Esophagus mucosa (tissue), 1 donor: ENCODE measurements around the gene KDM4C. TPM values are rescaled to one million over a fixed set of nuclear protein-coding genes. Genes with fewer than 3 reads are reported as not detected.

Experiments
- ATAC-seq: fragments of 200-7000 bp; cut with Tn5 transposase; one replicate; pipeline ENCODE4 v1.9.1; 2020
- total RNA-seq: library from RNA; stranded (reverse); gene quantifications from one replicate; pipeline ENCODE4 v1.2.4, GENCODE V29; 2023
- donor health status: DM: yes; HTN: yes; CAD: no.

Gene KDM4C
- total RNA-seq, 1 donor from 2014 or later = 19.2 TPM

DNA sequence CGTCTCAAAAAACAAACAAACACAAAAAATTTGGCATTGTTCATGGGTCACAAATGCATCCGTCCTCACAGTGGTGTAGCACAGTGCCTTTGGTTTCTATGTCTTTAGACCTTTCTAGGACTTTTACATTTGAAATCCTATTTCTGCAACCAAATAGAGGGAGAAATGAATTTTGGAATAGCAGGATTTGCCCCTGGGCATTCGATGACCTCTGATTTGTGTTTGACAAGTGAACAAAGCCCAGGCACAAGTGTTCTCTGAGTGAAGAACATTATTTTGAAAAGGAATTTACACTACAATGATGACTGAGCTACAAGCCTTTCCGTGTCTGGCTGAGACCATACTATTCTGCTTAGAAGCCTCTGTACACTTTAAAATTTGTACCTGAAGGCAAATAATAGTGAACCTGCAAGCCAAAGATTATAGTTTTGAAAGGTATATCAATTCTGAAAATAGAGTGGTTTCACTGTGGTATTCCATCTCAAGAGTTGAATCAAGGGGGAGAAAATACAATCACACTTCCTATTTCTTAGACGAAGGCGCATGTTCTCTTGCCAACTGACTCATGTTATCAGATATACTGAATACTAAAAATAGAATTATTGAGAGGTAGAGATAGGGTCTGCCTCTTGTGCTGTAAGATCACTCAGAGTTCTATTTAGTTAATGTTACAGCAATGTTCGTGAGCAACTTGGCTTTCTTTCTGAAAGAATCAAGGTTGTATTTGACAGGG, 297.6 kb downstream of the KDM4C start:
- ATAC-seq = no peak

DNA sequence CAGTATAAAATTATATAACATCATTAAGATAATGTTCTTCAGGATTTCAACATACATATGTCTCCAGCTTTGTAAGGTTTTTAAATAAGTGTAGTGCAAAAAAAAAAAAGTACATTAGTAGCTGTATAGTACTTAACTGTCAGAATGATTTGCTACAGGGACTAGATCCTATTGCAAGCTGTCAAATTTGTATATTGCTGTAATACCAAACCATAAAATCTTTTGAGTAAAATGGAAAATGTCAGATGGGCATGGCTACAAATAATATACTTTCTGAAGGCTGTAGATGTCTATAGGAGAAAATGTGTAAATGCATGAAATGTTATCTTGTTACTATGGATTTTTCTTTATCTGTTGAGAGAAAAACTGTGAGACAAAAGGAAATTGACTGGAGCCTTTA, 298.5 kb downstream of the KDM4C start:
- ATAC-seq = no peak

DNA sequence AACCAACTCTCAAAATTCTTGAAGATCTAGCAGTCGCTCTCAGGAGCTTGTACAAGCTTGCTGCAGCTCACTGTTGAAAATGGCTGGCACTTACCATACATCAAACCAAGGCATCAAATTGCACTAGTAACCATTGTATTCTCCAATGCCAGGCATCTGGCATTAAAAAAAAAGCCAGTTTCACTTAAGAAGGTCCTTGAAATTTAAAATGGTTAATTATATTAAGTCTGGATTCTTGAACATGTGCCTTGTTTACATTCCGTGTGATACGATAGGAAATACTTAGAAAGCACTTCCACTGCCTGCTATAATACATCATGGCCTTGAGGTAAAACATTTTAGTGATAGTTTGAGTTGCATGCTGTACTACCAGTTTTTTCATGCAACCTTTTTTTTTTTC, 300.7 kb downstream of the KDM4C start:
- ATAC-seq = no peak

DNA sequence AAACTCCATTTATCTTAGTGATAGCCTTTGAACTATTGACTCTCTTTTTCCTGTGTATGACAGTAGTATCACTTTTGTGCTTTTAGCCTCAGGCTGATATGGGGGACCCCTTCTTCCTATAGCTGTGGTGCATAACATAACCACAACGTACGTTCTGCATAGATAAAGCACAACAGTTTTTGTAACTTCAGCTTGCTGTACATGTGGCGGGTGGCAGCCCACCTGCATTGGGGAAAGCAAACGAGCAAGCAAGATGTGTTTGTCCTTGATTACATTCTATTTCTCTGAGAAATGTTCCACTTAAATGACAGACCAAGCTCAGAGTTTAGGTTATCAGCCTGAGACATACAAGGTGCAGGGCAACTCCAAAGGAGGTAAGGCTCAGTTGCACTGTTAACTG, 309.4 kb downstream of the KDM4C start:
- no peak for ATAC-seq

DNA sequence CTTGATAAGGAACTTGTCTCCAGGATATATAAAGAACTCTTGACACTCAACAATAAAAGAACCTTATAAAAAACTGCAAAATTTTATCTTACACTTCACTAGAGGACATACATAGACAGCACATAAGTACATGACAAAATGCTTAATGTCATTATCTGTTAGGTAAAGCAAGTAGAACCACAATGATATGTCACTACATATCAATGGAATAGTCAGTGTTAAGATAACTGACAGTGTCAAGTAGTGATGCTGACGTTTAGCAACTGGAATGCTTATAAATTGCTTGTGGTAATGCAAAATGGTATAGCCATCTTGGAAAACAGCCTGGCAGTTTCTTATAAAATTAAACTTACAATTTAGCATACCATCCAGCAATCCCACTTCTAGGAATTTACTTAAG, 314.1 kb downstream of the KDM4C start:
- ATAC-seq = no peak

DNA sequence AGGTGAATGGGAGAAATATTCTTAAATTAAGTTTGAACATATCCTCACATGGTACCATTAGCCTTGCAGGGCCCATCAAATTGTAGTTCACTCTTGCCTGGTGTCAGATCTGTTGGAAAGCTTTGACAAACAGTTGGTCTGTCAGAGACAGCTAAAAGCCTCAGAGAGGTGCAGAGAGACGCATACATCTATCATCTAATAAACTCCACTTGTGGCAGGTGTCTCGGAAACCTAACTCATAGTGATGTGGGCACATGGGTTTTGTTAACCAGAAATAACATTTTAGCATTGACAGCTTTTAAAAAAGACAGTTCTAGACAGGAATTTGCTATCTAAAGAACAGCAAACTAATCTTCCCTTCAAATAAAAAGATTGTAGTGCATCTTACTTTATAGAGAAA, 315.9 kb downstream of the KDM4C start:
- no peak for ATAC-seq

DNA sequence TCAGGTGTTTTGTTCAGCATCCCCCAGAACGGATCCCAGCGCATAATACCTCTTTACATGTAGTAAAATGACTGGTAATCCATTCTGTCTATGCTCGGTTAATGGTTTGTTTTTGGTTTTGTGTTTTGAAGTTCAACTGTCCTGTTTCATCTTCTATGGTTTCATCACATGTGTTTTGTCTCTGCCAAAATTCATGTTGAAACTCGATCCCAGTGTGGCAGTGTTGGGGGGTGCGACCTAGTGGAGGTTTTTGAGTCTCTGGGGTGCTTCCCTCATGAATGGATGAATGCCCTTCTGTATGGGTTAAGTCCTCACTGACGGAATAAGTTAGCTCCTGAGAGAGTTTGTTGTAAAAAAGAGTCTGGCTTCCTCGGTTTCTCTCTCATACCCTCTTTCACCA, 317.4 kb downstream of the KDM4C start:
- no peak for ATAC-seq

DNA sequence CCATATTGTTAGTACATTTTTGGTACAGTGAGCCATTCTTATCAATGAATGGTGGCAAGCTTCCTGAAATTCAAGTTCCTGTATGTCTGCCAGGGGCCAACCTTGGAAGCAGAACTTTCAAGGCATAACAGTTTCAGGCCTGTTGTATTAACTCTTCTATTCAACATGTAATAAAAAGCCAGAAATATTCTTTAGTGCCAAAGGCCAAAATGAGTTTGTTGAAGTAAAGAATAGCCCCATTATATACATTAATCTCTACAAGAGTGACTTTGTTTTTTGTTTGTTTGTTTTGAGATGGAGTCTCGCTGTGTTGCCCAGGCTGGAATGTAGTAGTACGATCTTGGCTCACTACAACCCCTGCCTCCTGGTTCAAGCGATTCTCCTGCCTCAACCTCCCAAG, 321.3 kb downstream of the KDM4C start:
- ATAC-seq = no peak

DNA sequence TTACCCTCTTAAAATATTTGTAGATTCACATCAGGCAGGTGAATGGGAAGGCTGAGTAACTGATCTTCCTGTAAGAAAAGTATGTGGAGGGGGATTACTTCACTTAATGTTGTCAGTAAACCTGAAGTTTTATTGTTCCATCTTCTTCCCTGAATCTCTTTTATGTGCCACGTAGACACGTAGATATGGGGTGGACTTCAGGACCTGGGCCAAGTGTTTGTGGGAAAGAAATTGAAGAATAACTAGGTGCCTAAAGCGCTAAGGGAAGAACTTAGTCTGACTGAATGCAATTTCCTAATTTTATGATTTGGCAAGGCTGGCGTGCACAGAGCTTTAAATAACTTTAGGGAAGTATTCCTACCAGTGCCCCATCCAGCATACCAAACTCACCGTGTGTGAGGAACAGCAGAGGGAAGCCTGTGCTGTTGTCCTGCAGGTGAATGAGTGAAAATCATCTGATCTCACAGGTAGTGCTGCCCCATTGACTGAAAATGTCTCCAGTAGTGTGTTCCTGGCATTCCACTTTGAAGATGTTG, 323.4 kb downstream of the KDM4C start:
- no peak for ATAC-seq

DNA sequence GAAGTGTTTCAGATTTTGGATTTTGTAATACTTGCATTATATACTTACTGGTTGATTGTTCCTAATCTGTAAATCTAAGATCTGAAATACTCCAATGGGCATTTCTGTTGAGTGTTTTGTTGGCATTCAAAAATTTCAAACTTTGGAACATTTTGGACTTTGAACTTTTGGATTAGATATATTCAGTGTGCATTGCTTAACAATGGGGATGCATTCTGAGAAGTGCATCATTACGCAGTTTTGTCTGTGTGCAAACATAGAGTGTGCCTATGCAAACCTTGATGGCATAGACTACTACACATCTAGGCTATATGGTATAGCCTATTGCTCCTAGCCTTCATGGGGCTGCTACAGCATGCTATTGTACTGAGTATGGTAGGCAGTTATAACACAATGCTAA, 325.4 kb downstream of the KDM4C start:
- ATAC-seq = no peak

DNA sequence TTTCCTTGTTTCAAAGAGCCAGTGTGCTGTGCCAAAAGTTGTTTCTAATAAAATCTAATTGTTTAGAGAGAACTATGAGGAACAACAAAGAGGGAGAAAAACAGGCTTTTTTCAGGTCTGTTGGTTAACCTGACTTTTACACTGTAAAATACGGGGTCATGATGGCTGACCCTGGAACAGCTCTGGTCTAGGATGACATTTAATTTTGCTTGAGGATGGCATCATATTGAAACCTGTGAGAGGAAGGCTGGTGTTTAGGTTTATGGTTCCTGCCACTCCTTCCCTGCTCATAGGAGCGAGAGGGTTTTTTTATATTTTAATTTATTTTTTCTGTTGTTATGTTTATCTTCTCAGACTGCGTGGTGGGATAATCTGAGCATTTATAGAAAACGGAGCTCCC, 327.6 kb downstream of the KDM4C start:
- no peak for ATAC-seq

DNA sequence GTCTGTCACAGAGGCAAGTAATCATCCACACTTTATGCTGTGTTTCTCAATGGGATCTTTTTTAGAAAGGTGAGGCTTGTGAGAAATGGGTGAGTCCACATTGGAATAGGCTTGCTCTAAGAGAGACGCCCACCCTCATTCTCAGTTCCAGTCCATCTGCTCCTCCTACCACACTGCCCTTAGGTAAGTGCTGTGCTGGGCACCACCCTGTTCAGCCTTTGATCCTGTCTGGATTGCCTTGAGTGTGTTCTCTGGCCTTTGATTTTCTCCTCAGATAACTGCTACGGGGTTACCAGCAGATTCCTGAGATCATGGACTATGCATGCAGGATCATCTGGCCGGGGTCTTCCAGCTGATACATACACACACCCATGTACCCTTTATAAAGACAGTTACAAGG, 328.6 kb downstream of the KDM4C start:
- ATAC-seq = no peak

DNA sequence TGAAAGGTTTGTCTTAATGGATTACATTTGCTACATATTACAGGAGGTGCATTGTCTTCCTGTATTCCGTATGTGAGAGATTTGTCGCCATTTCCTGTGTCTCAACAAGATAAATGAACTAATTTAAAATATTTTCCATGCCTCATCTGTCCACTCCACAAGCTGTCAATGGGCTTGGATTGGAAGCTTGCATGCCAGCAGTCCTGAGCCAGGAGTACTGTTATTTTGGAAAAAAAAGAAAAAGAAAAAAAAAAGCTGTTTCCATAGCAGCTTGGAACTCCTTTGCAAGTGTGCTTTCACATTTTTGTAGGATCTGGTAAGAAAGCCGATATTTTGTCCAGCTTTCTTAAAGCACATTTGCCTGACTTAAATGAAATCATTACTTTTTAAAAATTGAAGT, 330.8 kb downstream of the KDM4C start:
- ATAC-seq = no peak

DNA sequence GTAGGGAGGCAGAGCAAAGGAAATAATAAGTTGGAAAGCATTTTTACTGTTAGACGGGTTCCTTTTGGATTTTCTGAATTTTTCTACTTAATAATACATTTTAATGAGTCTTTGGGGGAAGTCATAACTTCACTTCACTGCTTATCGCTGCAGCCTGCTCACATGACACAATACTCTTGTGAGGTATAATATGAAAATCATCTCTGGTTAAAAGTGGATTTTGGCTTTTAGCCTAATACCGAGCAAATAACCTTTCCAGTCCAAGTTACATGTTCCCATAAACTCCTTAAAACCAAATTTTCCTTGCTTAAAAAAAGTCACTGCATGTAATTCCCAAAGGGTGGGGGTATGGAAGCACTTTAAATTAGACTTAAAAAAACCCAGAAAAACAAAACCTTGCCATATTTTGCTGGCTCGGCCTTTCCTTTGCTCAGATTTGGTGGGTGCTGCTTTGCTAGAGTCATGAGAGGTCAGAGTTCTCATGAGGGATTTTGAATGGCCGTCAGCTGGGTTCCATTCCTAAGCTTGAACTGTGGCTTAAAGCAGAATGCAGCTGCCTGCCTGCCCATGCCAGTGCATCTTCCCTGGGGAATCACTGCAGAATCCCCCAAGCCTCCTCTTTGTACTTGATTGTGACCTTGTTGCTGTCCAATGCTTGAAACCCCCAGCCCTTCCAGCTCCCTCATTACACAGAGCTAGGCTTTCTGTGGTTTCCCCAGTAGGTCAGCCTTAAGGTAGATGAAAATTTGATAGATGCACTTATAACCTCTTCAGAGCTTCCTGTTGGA, 331.8 kb downstream of the KDM4C start:
- no peak for ATAC-seq

DNA sequence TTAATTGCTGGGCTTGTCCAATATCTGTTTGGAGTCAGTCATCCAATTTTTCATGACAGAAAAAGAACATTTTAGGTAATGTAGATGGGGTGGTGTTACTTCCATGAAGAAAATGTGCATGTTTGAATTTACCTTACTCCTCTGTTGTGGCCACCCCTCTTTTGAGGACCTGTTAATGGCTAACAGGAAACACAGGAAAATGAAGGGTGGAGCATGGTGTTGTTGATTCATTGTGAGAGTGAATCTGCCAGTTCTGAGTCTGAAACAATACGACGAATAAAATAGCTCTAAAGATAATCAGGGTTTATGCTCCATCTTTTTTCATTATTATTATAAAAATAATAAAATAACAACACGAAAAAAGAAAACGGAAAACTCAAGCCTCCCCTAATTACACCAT, 335.3 kb downstream of the KDM4C start:
- ATAC-seq = no peak

DNA sequence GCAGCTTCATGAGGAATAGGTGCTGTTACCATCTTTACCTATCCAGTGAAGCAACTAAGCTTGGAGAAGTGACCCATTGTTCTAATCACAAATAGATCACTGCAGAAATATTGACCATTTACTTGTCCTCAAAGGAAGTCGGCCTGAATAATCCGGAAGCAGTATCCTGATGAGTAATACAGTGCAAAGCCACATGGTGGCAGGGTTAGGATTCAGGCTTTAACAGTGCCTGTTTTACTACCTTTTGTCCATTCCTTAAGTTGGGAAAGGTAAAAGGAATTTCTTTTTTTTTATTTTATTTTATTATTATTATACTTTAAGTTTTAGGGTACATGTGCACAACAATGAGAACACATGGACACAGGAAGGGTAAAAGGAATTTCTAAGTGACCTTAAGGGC, 336.3 kb downstream of the KDM4C start:
- ATAC-seq = peak; percentile 45

DNA sequence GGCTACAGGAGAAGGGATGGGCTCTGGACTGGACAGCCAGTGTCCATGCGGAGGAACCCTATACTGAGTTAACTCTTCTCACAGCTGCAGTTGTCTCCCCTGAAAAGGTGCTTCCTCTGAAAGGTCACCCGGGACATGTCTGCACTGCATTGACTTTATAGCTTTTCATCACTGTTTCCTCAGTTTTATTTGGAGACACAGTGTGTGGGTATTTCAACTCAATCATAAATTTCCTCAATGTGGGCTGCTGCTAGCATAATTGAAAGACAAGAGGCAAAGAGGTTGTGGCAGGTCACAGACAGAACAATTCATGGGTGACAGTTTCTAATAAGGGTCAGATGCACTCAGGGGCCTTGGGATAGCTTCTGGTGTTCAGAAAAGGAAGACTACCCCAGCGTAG, 336.8 kb downstream of the KDM4C start:
- ATAC-seq = no peak

DNA sequence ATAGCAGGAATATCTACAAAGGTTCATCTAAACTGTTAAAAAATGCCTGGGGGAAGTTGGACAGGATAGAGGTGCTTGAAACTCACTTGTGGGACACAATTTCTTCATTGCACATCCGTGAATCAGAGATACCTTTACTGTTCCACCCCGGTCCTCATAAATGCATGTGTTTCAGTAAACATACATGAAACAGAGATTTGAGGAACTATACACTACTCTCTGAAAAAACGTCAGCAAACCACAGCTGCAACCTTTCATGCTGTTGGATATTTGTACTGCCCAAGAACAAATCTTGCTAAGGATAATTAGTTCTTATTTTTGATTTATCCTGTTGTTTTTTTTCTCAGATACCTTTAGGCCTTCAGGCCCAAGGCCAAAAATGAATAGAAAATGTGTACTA, 337.3 kb downstream of the KDM4C start:
- no peak for ATAC-seq

DNA sequence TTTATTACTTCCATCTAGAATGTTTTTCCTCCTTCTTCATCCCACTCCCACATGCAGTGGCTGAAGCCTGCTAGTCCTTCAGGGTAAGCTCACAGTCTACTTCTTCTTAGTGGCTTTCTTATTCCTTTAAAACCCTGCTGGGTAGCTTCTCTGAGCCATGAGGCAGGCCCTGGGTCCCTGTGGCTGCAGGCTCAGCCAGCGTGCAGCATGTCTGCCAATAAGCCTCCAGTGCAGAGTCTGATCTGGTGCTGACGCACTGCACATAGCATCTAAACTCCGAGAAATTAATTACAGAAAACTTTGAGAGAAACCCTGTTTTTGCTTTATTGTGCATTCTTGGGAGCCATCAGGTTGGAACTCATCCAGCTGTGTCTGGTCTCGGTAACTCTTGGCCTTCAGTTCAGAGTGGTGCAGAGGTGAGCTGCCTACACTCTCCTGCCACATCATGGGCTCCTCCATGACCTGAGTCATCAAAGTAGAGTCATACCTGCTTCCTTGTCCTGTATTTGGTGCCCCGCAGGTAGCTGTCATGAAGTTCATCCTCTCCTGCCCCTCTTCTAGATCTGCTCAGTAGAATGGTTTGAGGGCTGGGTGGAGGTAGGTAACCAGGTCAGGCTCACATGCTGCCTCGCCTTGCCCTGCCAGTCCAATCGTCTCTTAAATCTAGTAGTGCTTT, 339.4 kb downstream of the KDM4C start:
- peak; percentile 86 for ATAC-seq

DNA sequence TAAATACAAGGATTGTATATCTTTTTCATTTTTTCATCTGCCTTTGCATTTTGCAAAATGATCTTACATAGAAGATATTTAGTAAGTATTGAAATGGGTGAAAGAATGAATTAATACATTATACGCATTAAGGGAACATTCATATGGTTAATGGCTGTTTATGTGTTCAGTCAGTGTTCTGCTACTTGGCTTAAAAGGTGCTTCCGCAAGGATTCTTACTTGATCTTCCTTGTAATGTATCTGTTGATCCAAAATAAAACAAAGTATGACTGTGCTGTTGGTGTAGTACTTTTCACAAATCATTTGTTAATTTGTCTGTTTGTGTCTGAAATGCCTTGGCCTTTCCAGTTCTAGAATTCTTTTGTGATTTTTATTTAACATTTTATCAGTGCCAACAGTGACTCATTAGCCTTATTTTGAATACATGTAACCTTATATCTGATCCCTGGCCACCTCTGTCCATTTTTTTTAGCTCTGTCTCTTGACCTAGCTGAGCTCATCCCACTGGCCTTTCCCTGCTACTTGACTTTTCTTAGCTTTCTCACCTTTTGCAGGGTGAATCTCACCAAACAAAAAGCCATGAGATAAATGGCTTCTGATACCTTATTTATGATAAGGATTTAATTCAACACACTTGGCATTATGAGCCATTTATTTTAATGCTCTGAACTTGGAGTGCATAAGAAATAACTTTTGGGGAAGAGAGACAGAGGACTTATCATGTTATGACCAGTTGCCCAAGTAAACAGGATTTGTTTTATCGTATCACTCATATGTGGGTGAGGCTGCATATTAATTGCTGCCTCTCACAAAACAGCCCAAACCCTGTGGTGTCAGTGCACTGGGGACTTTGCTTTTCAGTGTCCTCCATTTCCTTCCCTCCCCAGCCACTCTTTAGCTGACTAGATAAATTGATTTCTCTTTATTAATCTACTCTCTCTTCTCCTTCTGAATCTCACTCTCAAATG, 340.3 kb downstream of the KDM4C start:
- no peak for ATAC-seq

DNA sequence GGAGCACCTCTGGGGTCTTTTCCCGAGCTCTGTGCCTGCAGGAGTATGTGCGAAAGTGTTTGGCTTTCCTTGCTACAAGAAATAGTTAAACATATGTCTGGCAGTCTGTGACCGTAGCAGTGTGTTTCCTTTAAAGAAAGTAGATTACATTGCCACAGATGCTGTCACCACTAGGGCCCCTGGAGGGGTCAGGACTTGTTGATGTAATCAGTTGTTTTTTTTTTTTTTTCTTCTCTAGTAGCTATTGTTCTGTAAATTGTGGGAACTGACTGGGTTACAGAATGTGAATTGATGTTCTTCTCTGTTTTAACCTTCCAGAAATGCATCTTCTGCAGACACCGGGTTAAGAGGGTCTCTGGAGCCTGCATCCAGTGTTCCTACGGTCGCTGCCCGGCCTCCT, 345.6 kb downstream of the KDM4C start:
- ATAC-seq = no peak

DNA sequence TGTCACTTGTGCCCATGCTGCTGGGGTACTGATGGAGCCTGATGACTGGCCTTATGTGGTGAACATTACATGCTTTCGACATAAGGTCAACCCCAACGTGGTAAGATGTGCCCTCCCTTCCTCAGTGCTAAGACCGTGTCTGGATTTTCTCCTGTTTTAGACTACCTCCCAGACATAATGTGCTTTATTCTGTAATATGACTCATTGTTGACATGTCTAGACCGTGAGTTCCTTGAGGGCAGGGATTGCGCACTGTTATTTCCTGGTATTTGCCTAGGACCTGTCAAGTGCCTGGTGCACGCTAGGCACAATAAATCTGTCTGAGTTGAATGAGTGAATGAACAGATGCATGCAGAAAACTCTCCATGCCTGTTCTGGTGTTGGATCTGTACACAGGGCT, 346.0 kb downstream of the KDM4C start:
- ATAC-seq = peak; percentile 94
